Endothelial cell (in vitro differentiated cells): ENCODE measurements around the gene GPC5. TPM values are rescaled to one million over a fixed set of nuclear protein-coding genes. Genes with fewer than 3 reads are reported as not detected.
A peak's percentile ranks its signal among the peaks of the same experiment; 100 is the strongest.

ENCODE experiments used
- DNase-seq: peaks from one replicate; pipeline ENCODE4 v3.0.0; 2021; ENCODE audit warnings: low spot score
- H3K27ac Mint-ChIP-seq: one replicate; pipeline ENCODE4 v1.8.0; 2021; ENCODE audit warnings: mixed read lengths, inconsistent platforms; ENCODE audit not compliant: unreplicated experiment
- H3K27me3 Mint-ChIP-seq: one replicate; pipeline ENCODE4 v1.8.0; 2021; ENCODE audit warnings: mild to moderate bottlenecking, moderate library complexity, mixed read lengths, inconsistent platforms; ENCODE audit not compliant: unreplicated experiment
- H3K36me3 Mint-ChIP-seq: one replicate; pipeline ENCODE4 v1.8.0; 2021; ENCODE audit warnings: mild to moderate bottlenecking, low read depth, mixed read lengths, inconsistent platforms; ENCODE audit not compliant: unreplicated experiment
- H3K4me1 Mint-ChIP-seq: one replicate; pipeline ENCODE4 v1.8.0; 2021; ENCODE audit warnings: mild to moderate bottlenecking, mixed read lengths, inconsistent platforms; ENCODE audit not compliant: unreplicated experiment
- H3K4me3 Mint-ChIP-seq: one replicate; pipeline ENCODE4 v1.8.0; 2021; ENCODE audit warnings: mild to moderate bottlenecking, mixed read lengths, inconsistent platforms; ENCODE audit not compliant: unreplicated experiment
- H3K9me3 Mint-ChIP-seq: one replicate; pipeline ENCODE4 v1.8.0; 2021; ENCODE audit warnings: mixed read lengths, inconsistent platforms; ENCODE audit not compliant: unreplicated experiment
- CTCF ChIP-seq: fragments of 200-600 bp; sonication (generic); IDR thresholded peaks from one replicate; pipeline ENCODE4 v1.5.0; 2021; ENCODE audit warnings: antibody characterized with exemption; ENCODE audit not compliant: unreplicated experiment
- total RNA-seq: library from RNA; stranded (reverse); fragmentation: NEBNext Ultra II Directional; extraction: Animal tissue kit (Norgen Biotek cat#: 25700); gene quantifications from one replicate; pipeline ENCODE4 v1.2.1, GENCODE V29; 2021; ENCODE audit not compliant: unreplicated experiment

GPC5 gene
- total RNA-seq, 1 donor from 2014 or later: not detected

GRCh38 chr13:91722267-91722884 is 324.0 kb downstream of the GPC5 start:
- Mint-ChIP-seq H3K27ac (no peak overlapping the region), H3K9me3 (no peaks in the 10 kb centered on the region), H3K4me1 (no peaks in the 10 kb centered on the region), H3K4me3 (no peak overlapping the region), H3K27me3 (peaks cover 2% of the 10 kb centered on the region), H3K36me3 (no peaks in the 10 kb centered on the region)
- no peak for DNase-seq
- peak; percentile 92 for TF ChIP-seq CTCF

- Mint-ChIP-seq H3K27me3 (peaks cover 2% of the 10 kb centered on the region), H3K9me3 (no peaks in the 10 kb centered on the region), H3K27ac (no peak overlapping the region), H3K36me3 (no peaks in the 10 kb centered on the region), H3K4me3 (no peak overlapping the region), H3K4me1 (no peaks in the 10 kb centered on the region)
- no peak for DNase-seq
- TF ChIP-seq CTCF: no peak
Measured at GRCh38 chr13:91724591-91724990, 326.2 kb downstream of the GPC5 start.

GRCh38 chr13:91725646-91726045 is 327.2 kb downstream of the GPC5 start:
- DNase-seq: no peak
- Mint-ChIP-seq H3K4me3 (no peak overlapping the region), H3K27me3 (peaks cover 2% of the 10 kb centered on the region), H3K27ac (no peak overlapping the region), H3K9me3 (no peaks in the 10 kb centered on the region), H3K36me3 (no peaks in the 10 kb centered on the region), H3K4me1 (no peaks in the 10 kb centered on the region)
- TF ChIP-seq CTCF: no peak

GRCh38 chr13:91726671-91727070 is 328.2 kb downstream of the GPC5 start:
- DNase-seq: no peak
- Mint-ChIP-seq H3K9me3 (no peaks in the 10 kb centered on the region), H3K27ac (no peak overlapping the region), H3K27me3 (peaks cover 2% of the 10 kb centered on the region), H3K4me3 (no peak overlapping the region), H3K36me3 (no peaks in the 10 kb centered on the region), H3K4me1 (no peaks in the 10 kb centered on the region)
- no peak for TF ChIP-seq CTCF

GRCh38 chr13:91729859-91730258 is 331.4 kb downstream of the GPC5 start:
- TF ChIP-seq CTCF: no peak
- Mint-ChIP-seq H3K27ac (no peak overlapping the region), H3K36me3 (no peaks in the 10 kb centered on the region), H3K27me3 (peaks cover 6% of the 10 kb centered on the region), H3K4me1 (no peaks in the 10 kb centered on the region), H3K9me3 (no peaks in the 10 kb centered on the region), H3K4me3 (no peak overlapping the region)
- no peak for DNase-seq
